Vein endothelial cell (primary cell): ENCODE measurements around the gene SPDYE2. TPM values are rescaled to one million over a fixed set of nuclear protein-coding genes. Genes with fewer than 3 reads are reported as not detected.

Experiments used
- total RNA-seq: library from RNA; depleted of rRNA; stranded (reverse); fragments of >200 nt; gene quantifications from 2 replicates; pipeline ENCODE4 v1.2.3, GENCODE V29; 2012

The SPDYE2 gene, protein sequence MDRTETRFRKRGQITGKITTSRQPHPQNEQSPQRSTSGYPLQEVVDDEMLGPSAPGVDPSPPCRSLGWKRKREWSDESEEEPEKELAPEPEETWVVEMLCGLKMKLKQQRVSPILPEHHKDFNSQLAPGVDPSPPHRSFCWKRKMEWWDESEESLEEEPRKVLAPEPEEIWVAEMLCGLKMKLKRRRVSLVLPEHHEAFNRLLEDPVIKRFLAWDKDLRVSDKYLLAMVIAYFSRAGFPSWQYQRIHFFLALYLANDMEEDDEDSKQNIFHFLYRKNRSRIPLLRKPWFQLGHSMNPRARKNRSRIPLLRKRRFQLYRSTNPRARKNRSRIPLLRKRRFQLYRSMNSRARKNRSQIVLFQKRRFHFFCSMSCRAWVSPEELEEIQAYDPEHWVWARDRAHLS
- not detected in 2 replicates for total RNA-seq

GRCh38 chr7:102550808-102551422 is at the start of gene SPDYE2:
Gene SPDYE2, plus strand, starts transcription at chr7:102551226. Its CDS starts 2,030 bp downstream, at chr7:102553256.

GRCh38 chr7:102517550-102518147 is 33.4 kb upstream of the SPDYE2 start, which contains the start of gene RASA4B:
Gene RASA4B, minus strand, starts transcription at chr7:102517777. Its CDS starts 67 bp downstream, at chr7:102517710.

GRCh38 chr7:102543596-102543995 is 7.4 kb upstream of the SPDYE2 start, which contains the start of gene UPK3BL2:
Gene UPK3BL2, minus strand, starts transcription at chr7:102543696. Its CDS starts 60 bp downstream, at chr7:102543636.

DNA sequence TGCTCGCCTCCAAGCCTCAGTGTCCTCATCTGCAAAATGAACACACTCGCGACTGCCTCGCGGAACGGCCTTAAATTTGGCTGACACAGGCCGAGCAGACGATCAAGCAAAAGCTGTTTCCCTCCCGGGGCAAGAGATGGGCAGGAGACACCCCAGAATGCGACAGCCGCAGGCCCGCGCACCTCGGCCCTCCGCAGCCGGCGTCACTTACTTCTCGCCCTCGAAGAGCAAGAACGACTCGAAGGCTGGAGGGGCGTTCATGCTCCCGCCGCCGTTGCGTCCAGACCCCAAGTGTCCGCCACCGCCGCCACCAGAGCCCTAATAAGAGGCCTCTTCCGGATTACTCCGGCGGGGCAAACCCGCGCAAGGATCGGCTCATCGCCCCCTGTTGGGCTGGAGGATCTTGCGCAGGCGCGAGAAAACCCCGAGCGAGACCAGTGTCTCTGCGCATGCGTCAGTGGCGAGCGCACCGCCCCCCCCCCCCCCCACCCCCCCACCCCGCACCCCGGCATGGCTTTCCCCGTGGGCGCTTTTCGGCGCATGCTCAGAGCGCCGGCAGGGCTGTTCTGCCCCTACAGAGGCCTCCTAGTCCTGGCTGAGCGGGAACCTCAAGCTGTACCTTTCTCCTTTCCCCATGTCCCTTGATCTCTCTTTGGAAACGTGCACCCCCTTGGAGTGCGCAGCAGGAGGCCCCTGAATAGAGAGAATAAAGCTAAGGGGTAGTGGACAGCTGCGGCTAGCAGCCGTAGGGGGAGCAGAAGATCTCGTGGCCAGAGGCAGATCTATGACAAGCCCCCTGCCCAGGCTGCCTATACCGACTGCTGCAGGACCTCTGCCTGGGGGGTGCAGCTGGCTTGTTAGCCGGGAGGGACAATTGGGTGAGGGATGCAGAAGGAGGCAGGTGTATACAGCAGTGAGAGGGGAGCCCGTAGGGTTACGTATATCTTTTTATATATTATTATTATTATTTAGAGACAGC is 21.5 kb downstream of the SPDYE2 start, which contains the start of gene POLR2J3:
POLR2J3 (minus strand) TSS at position 323 of the 979 bp plus-strand sequence; CDS start at position 261, 62 bp downstream.

Other genes with a start within 250 kb of the SPDYE2 start
- 0.33 TPM in 1 of 2 replicates, not detected in the other for gene SPDYE6, start 194.8 kb upstream of the SPDYE2 start, total RNA-seq
- gene PRKRIP1, start 154.9 kb upstream of the SPDYE2 start, total RNA-seq = 15.0 and 16.9 TPM in 2 replicates
- gene ORAI2, start 117.7 kb upstream of the SPDYE2 start, total RNA-seq = 97.0 and 97.1 TPM in 2 replicates
- gene ALKBH4, start 86.4 kb upstream of the SPDYE2 start, total RNA-seq = 13.1 and 17.3 TPM in 2 replicates
- 27.2 and 29.4 TPM in 2 replicates for gene LRWD1, start 86.2 kb upstream of the SPDYE2 start, total RNA-seq
- gene POLR2J, start 72.3 kb upstream of the SPDYE2 start, total RNA-seq = 41.8 and 66.6 TPM in 2 replicates
- 3.8 and 15.4 TPM in 2 replicates for gene RASA4B, start 33.4 kb upstream of the SPDYE2 start, total RNA-seq
- 2.5 and 2.9 TPM in 2 replicates for gene UPK3BL2, start 7.5 kb upstream of the SPDYE2 start, total RNA-seq
- gene POLR2J3, start 21.4 kb downstream of the SPDYE2 start, total RNA-seq = 85.0 and 93.7 TPM in 2 replicates
- 11.1 and 30.4 TPM in 2 replicates for gene RASA4, start 65.5 kb downstream of the SPDYE2 start, total RNA-seq
- gene UPK3BL1, start 91.6 kb downstream of the SPDYE2 start, total RNA-seq = 11.5 and 17.3 TPM in 2 replicates
- not detected in 2 replicates for gene SPDYE2B, start 99.1 kb downstream of the SPDYE2 start, total RNA-seq
- 5.3 and 8.5 TPM in 2 replicates for gene POLR2J2, start 120.4 kb downstream of the SPDYE2 start, total RNA-seq
- 7.2 and 8.1 TPM in 2 replicates for gene FAM185A, start 197.8 kb downstream of the SPDYE2 start, total RNA-seq